ENCODE measurements around the gene GRAP2.

The GRAP2 gene

GRCh38 chr22:40021401-40022000 lies 120.6 kb downstream of the GRAP2 start:
- no peak for DNase-seq

GRCh38 chr22:40022536-40023240 lies 121.8 kb downstream of the GRAP2 start:
- DNase-seq, result no peak
